ENCODE data around the gene PTPRK. TPM values are rescaled to one million over a fixed set of nuclear protein-coding genes. Genes with fewer than 3 reads are reported as not detected.
A peak's percentile ranks its signal among the peaks of the same experiment; 100 is the strongest.

Gene PTPRK
- total RNA-seq, 1 donor from 2014 or later = 46.3 TPM

DNA sequence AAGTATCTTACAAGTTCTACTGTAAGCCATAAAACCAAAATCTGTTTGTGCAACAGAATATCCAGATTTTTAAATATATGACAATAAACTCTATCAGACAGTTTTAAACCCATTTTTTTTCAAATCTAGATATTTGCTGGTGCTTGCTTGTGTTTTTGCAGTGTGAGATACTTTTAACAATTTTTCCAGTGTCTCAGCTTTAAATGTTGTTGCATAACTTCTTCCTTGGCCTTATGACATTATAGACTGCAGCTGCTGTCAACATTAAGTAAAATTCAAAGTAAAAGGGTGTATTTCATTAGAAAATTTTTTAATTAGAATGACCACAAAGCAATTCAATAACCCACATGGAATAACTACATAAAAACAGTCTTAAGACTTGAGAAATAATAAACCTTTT, 139.5 kb downstream of the PTPRK start:
- no peak for DNase-seq

DNA sequence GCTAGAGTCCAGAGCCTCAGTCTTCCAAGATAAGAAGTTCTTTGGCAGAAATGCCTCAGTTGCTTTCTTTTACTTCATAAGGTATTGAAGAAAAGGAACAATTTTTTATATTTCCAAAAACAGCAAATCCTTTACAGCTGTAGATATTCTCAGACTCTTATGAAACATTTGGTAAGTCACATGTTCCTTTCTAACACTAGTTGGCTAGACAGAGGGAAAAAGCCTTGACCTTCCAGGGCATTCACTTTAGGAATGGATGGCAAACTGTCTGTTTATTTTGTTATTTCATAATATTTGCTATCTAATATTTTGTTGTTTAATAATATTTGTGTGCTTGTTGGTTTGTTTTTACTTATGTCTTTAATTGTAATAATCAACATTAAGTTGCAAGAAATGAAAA, 140.8 kb downstream of the PTPRK start:
- no peak for DNase-seq

DNA sequence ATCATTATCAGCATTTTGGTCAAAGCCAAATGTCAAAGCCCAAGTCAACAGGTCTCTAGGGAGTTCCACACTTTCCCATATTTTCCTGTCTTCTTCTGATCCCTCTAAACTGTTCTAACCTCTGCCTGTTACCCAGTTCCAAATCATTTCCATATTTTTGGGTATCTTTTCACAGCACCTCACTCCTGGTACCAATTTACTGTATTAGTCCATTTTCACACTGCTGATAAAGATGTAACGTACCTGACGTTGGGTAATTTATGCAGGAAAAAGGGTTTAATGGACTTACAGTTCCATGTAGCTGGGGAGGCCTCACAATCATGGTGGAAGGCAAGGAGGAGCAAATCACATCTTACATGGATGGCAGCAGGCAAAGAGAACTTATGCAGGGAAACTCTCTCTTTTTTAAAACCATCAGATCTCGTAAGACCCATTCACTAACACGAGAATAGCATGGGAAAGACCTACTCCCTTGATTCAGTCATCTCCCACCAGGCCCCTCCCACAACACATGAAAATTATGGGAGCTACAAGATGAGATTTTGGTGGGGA, 143.4 kb downstream of the PTPRK start:
- DNase-seq = no peak

DNA sequence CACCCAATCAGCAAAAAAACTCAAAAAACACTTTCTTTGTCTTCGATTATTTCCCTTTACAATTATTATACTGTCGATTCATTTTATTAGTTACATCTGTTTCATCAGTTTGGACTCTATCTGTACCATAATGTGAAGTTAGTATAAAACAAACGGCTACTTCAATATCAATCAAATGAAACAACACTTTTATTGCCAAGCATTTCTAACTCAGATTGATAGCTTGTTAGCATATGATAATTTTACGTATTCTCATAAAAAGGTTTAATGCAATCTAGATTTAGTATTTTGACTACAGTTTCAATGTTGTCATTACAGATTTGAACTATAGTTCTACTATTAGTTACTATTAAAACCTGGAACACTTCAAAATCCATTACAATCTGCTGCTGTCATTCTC, 149.3 kb downstream of the PTPRK start:
- no peak for DNase-seq

DNA sequence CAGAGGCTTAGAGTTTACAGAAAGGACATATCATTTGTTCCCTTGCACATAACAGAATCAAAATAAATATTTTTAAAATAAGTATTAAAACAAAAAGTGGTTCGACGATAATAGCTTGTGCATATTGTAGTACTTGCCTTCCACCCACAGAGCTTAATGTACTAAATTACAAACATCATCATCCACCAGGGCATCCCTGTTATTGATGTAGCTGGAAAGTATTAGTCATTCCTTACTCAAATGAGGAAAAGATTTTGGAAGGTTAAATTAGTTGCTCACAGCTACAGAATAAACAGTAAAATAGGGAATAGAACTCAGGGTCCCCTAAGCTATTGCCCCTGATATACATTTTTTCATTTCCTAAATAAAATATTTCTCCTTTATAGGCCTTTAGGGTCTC, 150.3 kb downstream of the PTPRK start:
- peak; percentile 20 for DNase-seq

DNA sequence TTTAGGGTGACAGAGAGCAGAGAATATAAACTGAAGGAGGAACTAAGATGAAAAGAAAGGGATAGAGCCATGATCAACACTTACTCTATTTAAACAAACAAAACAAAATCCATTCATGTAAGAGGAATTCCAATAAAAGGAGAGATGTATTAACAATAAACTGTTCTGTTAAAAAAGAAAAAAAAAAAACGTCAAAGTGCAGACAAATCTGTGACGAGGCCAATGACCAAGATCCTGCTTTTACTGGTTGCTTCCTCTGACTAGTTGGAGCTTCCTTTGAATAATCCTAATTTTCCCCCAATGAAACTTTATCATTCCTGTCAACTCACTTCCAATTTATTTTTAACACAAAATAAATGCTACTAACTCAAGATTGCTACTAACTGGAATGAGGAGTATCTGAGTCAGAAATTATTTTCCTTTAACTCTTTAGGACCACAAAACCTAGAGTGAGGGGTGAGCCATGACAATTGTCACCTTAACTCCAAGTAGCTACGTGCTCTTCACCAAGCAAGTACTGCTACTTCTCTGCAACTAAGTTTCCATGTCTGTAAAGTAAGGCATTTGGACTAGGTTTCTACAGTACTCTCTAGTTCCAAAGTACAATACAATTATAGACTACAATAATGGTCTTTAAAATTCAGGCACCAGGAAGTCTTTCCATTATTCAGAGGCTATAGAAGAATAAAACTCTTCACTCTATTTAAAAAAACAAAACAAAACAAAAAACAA, 152.0 kb downstream of the PTPRK start:
- no peak for DNase-seq

DNA sequence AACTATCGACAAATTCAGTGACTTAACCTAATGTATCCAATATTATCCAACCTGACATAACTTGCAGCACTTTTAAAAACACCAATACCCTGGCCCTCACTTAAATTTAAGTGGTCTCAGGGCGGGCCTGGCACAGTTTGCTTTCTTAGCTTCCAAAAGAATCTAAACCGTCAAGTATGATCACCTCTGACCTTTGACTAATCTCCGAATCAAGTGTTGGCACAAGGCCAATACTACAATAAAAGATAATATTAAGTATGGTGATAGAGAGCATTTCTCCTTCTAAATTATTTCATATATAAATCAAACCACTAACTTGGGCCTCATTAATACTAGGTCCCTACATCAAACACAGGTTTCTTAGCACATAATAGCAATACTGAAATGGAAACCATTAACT, 153.0 kb downstream of the PTPRK start:
- no peak for DNase-seq

DNA sequence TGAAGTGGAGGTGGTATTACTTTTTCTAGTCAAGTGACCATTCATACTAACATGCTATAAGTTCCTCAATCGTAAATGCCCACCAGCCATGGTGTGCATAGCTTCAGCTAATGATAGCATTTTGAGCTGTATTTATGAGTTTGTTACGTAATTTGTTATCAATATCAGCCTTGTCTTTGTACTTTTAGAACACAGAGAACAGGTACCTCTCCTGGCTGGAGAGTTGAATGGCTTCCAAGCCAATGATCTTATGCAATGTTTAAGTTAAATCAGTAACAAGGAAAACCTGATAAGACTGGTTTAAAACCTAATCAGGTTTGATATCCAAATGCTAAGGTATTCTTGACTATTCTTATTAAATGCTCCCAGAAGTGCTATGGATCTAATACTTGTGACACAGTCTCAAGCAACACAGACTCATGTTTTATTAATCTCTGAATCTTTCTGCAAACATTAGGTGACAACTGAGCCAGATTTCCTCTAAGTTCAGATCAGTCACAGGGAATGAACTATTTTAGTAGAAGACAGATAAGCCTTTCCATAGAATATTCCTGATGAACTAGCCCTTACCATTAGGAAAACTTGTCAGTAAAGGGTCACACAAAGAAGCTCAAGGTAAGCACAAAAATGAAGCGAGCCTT, 154.8 kb downstream of the PTPRK start:
- no peak for DNase-seq

DNA sequence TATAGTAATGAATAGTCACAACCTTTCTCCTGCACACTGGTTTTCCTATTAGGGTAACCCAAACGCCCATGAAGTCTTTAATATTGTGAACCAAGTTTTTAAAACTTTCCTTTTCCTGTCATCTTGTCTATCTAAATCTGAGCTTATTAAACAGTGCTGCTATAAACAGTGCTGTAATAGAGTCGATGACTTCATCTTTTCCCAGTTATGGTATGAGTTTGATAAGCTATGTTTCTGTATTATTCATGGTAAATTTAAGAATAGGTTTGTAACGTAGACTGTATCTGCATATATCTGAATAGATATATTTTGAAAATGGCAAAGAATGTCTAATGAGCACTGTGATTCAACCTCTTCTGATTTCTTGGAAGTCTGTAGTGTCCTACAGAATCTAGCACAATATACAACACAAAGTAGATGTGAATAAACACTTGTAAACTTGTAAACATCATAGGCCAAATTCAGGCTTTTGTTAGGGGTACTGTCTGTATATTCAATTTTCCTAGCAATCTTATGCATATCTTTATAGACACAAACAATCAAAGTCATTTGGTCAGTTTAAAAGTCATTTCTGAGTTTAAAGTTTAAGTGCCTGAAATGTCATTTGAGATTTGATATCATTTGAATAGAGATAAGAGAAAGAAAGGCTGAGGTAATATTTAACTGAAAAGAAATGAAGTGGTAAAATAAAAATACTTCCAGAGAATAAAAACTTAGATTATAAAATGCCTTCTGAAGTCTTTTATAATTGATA, 155.5 kb downstream of the PTPRK start:
- DNase-seq = no peak

DNA sequence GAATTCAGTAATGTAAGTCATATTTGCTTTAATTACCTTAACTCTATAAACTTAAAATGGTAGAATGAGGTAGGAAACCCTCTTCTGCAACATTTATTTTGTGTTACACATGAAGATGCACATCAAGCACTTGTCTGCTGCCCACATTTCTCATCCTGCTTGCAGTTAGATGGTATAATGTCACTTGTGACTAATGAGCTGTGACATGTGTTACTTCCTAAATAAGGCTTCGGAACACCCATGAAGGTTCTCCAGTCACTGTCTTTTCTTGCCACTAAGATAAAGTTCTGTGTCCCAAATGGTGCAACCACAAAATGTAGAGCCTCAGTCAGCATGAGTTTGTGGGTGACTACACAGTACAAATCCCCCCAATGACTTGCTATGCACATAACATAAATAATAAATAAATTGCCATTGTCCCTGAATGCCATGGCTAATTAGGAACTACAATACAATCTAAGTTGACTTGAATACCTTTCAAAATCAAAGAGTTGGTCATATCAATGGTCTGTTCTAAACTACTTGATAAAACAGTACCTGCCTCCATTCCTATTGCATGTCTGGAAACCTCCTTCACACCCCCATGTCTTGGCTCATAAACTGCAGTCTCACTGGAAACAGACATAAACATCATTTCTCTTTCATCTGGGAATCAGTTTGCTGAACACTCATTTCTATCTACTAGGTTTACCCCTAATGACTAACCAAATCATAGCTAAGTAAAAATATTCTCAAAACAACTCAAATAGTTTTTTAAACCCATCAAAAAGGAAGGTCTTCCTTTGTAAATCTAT, 157.2 kb downstream of the PTPRK start:
- no peak for DNase-seq

DNA sequence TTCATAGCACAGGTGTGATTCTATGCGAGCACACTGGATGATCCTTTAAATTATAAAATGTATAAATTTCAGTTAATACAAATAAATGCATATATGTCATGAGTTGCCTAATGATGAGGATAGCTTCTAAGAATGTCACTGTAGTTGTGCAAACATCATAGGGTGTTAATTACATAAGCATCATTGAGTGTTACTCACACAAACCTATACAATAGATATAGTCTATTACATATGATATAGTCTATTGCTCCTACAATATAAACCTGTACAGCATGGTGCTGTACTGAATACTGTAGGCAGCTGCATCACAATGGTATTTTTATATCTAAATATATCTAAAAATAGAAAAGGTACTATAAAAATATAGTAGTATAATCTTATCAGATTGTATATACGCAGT, 159.0 kb downstream of the PTPRK start:
- no peak for DNase-seq

DNA sequence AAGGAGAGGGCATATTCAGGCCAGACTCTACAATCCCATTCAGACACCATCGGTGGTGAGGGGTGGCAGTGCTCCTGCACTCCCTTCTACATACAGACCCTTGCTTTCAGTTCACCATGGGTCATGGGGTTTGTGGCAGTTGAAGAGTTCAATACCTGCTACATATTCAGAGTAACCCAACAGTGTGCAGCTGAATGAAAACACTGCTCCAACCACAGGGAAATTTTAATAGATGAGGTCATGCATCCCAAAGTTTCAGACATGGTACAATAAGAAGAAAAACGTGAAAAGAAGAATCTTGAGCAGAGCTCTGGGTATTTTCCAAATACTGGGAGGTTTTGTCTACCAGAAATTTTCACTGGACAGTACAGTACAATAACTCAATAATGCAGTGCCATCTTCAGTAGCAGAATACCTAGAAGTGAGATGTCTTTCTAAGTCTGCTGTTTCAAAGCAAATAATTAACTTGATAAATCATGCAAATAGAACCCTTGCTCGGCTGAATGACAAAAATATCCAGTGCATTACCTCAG, 162.1 kb downstream of the PTPRK start:
- DNase-seq = no peak

DNA sequence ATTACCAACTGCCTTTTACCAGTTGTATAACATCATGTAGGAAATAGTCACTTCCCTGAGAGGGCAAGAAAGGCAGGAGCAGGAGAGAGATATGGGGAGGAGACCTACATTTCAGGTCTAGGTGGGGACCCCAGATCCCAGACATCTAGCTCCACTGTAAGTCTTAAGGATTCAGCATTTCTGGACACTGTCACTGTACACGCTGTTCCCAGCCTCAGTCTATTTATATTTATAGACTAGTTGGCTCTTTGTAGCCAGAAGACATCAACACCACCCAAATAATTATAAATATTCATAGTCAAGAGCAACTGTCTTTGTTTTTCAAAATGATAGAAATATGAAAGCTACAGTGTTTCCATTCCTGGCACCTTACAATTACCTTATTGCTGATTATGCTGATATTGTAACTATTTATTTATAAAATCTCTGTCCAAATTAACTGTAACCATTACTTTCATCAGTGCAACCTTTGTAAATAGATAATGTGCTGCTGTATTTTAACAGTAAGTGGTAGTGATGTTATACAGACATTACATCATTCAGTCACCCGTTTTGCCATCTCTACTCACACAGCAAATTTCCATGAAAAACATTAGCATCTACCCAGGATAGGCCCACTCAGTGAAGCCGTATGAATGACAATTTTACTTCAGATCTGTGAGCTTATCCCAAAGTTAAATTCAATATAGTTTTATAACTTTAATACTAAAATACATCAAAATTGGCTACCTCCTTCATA, 162.8 kb downstream of the PTPRK start:
- no peak for DNase-seq

DNA sequence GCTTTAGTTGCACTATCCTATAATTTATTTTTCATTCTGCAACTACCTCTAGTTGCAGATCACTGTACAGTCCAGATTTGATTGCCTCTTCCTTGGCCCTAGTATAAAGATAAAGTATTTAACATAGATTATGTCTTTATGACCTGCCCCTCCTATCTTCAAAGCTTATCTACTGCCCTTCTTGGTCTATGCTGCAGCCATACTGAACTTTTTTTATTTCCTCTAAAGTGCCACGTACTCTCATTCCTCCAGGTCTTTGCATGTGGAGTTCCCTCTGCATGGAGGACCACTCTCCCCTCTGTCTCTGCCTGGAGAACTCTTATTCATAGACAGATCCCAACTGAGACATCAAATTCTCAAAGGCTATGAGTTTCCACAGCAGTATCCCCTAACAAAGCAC, 168.0 kb downstream of the PTPRK start:
- no peak for DNase-seq

DNA sequence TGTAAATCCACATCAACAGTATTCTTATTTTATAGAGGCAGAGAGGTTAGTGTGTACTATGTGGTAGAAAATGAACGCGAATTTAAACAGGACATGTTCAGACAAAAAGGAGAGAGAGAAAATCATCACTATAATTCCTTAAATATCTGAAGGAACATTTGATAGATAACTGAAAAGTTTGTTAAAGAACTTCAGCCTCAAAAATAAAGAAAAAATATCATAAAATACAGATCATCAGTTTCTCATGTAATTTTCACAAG, 169.2 kb downstream of the PTPRK start:
- no peak for DNase-seq

DNA sequence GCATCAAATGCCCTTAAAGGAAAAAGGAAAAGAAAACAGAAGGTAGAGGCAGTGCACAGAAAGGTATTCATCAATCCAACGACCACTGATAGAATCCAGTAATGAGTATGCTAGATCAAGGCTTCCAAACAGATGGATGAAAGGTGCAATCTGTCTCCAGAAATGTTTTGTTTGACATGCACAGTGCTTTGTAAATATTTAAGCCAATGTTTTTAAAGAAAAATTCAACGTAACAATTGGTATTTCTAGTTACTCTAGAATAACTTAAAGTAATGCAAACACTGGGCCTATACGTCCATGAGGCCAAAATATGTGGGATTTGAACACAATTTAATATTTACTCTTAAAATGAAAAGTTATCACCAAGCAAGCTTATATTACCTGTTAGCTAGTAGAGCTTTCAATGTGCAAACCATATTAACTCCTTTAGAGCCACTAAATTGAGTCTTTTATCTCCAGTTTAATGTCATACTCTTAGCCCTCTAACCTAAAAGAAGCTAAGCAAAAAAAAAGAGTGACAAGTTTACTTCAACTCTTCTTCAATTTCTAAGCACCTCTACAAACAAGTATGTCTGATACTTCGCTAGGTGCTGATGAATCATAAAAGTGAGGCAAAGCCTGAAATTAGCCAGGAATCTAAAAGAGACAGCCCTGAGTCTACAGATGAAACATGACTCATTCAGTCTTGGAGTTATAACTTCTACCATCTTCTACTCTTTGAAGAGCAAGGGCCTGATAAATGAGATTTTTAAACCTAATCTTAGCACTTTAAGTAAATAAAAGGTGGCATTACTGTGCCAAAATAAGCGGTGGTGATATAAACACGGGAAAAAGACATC, 169.8 kb downstream of the PTPRK start:
- DNase-seq = no peak

DNA sequence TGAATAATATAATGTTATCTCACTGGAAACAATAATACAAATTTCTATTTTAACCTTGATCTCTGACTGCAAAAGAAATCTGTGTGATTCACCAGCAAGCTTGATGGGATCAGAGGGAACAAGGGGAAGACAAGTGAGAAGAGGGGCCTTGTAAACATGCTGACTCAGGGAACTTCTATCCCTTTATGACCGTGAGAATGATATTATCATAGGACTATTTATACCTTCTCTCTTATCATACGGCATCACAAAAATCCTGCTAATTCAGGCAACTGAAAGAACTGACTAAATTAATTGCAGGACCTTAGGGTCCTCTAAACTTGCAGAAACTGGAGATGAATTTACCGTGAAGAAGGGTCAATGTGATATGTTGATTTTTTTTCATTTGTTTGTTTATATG, 173.3 kb downstream of the PTPRK start:
- no peak for DNase-seq

DNA sequence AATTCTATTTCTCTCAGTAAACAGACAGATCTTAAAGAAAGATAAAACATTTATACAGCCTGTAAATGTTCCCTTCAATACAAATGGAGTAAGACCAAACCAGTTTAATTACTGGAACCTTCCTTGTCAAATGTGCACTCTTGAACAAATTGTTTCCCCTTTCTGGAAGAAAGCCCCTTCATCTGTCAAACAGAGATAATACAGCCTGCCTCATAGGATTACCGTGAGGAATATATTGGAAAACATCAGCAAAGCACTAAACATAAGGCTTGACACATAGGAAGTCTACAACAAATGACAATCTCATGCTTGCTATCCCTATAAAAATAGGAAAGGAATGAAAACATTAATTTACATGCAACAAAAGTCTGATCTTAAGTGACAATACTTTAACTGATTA, 173.8 kb downstream of the PTPRK start:
- peak; percentile 25 for DNase-seq

DNA sequence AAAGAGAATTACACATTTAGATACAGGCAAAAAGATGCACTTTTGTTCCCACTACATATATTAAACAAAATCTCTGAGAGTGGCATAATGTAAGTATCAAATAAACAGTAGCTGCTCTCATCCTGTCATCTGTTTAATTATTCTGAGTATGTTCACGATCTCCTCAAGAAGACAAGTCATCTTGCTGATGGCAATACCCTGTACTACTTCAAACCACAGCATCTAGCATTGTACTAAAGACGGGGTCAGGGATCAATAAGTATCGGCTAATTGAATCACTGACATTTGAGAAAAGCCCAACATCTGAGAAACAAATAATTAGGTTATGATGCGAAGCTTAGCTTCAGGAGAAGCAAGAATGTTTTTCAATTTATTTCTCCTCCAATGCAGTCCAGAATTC, 175.1 kb downstream of the PTPRK start:
- DNase-seq = no peak

DNA sequence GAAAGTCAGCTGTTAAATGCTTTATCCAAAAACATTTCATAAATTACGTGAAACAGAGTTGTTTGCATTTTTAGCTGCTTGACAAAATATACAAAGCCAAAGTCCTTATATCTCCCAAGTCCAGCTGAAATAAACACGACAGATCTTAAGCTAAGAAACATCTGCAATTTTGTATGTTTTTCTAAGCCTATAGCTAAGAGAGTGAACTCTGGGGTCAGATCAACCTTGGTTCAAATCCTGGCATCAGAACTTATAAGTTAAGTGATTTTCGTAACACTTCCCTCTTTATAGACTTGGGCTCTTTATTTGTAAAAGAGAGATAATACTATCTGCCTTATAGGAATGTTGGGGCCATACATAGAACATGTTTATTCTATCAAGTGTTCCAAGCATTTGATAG, 176.7 kb downstream of the PTPRK start:
- peak; percentile 26 for DNase-seq
